GM23248 (cell line): ENCODE data around the gene TTYH3.

Source experiments
- EZH2 ChIP-seq: fragments of 200-600 bp; sonication (generic); IDR thresholded peaks from 2 replicates; pipeline ENCODE4 v1.6.1; 2018; ENCODE audit warnings: antibody characterized with exemption, mild to moderate bottlenecking; ENCODE audit not compliant: insufficient read depth, poor library complexity, severe bottlenecking
- EZH2phosphoT487 ChIP-seq: fragments of 200-600 bp; sonication (generic); IDR thresholded peaks from 2 replicates; pipeline ENCODE4 v1.6.1; 2018; ENCODE audit warnings: antibody characterized with exemption, moderate library complexity, mild to moderate bottlenecking, low read depth; ENCODE audit not compliant: insufficient read depth

DNA sequence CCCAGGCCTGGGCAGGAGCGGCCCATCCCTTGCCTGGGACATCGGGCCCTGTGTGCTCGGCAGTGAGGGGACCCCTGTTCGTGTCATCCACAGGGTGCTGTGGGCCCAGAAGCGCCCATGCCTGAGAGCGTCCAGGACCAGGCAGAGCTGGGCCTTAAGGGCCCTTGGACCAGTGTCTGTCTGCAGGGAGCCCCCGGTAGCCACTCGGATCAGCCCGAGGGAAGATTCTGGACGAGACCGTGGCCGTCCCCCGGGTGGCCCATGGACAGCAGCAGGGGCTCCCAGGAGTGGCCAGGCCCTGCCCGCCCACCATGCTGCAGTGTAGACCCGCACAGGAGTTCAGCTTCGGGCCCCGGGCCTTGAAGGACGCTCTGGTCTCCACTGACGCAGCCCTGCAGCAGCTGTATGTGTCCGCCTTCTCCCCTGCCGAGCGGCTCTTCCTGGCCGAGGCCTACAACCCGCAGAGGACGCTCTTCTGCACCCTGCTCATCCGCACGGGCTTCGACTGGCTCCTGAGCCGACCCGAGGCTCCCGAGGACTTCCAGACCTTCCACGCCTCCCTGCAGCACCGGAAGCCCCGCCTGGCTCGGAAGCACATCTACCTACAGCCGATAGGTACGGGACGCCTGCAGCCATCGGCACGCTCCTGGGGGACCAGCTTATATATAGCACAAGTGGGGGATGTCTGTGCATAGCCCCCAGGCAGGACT, 68.5 kb downstream of the TTYH3 start:
- TF ChIP-seq EZH2: no peak
- TF ChIP-seq EZH2phosphoT487: no peak
